IPS-15b (cell line): ENCODE measurements around the gene RASSF5.

Experiments used
- H3K27me3 ChIP-seq: one replicate; pipeline ENCODE4 v1.6.1; 2013; ENCODE audit warnings: low read length; ENCODE audit not compliant: control insufficient read depth, insufficient read depth
- H3K36me3 ChIP-seq: one replicate; pipeline ENCODE4 v1.6.1; 2013; ENCODE audit warnings: low read length; ENCODE audit not compliant: control insufficient read depth, insufficient read depth
- H3K4me1 ChIP-seq: one replicate; pipeline ENCODE4 v1.6.1; 2013; ENCODE audit warnings: mild to moderate bottlenecking, low read length; ENCODE audit not compliant: control insufficient read depth, insufficient read depth
- H3K4me3 ChIP-seq: one replicate; pipeline ENCODE4 v1.5.1; 2013; ENCODE audit warnings: low read depth, low read length
- H3K9ac ChIP-seq: one replicate; pipeline ENCODE4 v1.6.1; 2013; ENCODE audit warnings: low read depth, mild to moderate bottlenecking, low read length
- H3K9me3 ChIP-seq: one replicate; pipeline ENCODE4 v1.6.1; 2013; ENCODE audit warnings: mild to moderate bottlenecking, low read length; ENCODE audit not compliant: control insufficient read depth, insufficient read depth

Gene RASSF5

DNA sequence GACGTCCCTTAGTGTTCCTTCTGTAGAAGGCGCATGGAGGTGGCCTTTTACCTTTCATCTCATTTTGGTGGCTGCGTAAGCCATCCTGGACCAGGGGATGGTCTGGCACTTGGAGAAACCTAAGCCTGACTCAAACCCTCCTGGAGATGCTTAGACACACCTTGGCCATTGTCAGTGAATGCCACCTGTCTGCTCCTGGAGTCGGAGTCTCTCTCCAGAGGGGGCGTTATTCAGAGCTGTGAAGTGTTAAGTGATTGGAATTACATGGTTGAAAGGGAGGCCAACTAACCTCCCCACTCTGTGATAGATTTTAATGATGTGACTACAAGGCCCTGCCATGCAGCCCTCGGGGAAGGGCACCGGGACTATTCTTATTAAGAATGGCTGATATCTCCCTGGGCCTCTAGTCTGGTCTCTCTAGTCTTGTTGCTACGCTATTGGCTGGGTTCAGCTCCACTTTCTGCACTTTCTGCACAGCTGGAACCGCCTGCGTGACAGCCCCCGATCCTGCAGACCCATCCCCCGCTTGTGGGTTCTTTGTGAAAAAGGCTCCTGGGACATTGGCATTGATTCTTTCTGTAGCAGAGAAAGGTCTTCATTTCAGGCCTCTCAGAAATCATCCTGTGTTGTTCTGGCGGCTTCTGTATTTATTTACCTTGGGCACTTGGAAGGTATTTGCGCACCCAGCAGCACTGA lies 4.2 kb downstream of the RASSF5 start:
- H3K4me1 ChIP-seq = peaks cover 3% of the 10 kb centered on the region
- no peak overlapping the region for H3K9ac ChIP-seq
- no peak overlapping the region for H3K4me3 ChIP-seq
- peaks cover 39% of the 10 kb centered on the region for H3K27me3 ChIP-seq
- H3K36me3 ChIP-seq = no peaks in the 10 kb centered on the region
- H3K9me3 ChIP-seq = no peaks in the 10 kb centered on the region

DNA sequence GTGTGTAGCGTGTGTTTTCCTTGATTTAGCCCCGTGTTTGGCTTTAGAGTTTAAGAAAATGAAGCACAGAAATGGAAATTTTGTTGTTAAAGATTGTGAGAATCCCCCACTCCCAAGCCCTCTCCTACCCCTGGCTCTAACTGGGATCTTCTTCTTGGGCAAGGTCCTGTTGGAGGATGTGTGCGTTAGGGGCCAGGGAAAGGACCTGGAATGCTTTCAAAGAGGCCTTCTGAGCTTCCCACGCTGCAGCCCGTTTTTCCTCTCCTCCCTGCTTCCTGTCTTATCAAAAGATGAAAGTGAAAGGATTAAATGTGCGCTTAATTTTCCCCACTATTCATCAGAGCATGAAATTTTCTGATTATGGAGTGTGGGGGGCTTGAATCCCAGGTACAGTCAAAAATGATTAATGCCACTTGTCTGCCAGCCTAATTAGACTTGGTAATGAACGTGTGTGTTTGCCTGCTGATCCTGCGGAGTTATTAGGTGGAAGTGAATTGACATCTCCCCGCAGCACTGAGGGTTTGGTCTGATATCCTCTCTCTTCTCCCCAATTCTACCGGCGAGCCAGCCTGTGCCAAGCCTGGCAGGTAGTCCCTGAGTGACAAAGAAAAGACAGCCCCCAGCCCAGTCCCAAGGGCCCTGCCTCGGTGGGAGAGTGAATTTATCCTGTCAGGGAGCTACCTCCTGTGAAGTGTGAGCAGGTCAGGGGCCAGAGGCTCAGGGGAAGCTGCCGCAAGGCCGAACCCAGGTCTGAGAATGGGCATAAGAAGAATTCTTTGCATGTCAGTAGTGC lies 4.9 kb downstream of the RASSF5 start:
- Histone ChIP-seq H3K9ac (no peak overlapping the region), H3K9me3 (no peaks in the 10 kb centered on the region), H3K4me3 (no peak overlapping the region), H3K36me3 (no peaks in the 10 kb centered on the region), H3K4me1 (peaks cover 3% of the 10 kb centered on the region), H3K27me3 (peaks cover 32% of the 10 kb centered on the region)

DNA sequence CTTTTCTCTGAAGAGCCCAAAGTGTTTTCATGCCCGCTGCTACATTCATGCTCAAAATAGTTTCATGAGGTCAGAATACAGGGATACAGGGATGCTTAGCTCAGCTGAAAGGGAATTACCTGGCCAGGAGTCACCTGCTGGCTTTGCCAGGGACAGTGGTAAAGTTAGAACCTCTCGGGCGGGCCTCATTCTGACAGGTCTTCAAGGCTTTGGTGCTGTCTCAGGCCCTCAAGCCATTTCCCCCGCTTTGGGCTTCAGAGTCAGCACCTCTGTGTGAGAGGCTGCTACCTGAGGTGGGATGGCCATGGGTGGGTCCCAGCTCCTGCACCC lies 5.5 kb downstream of the RASSF5 start:
- Histone ChIP-seq H3K9ac (no peak overlapping the region), H3K36me3 (no peaks in the 10 kb centered on the region), H3K9me3 (no peaks in the 10 kb centered on the region), H3K4me3 (no peak overlapping the region), H3K4me1 (peaks cover 3% of the 10 kb centered on the region), H3K27me3 (peaks cover 29% of the 10 kb centered on the region)

DNA sequence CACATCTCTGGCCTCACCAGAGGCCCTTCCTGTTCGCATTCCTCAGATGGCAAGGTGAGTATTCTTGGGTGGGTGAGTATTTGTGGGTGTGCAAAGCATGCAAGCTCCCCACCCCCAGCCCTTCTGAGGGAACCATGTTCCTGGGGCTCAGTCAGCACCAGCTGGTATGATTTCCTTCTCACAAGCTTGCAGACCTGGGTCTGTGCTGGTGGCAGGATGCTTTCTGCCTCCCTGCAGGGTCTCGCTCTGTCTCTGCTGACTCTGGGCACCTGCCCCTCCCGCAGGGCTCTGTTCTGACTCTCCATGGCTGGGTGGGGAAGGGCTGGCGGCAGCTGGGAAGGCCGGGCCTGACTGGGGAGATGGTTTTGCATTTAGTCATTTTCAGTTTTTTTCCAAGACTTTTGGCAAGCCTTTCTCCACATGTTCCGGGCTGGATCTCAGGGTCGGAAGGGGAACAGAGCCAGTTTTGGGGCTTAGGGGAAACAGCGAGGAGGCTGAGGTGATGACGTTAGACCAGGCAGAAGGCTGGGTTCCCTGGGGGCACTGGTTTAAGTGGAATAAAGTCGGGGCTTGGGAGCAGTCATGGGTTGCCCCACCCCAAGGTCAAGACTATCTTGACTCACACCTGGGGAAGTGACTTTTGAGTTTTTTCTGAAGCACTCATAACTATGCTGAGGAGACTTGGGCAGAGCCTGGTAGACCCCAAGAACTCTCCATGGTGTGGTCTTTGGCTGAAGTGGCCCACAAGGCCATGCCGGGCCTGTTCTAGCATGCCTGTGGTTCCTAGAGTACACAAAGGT lies 6.2 kb downstream of the RASSF5 start:
- no peaks in the 10 kb centered on the region for H3K9me3 ChIP-seq
- no peak overlapping the region for H3K9ac ChIP-seq
- no peak overlapping the region for H3K4me3 ChIP-seq
- H3K27me3 ChIP-seq = peaks cover 23% of the 10 kb centered on the region
- H3K4me1 ChIP-seq = peaks cover 3% of the 10 kb centered on the region
- no peaks in the 10 kb centered on the region for H3K36me3 ChIP-seq

DNA sequence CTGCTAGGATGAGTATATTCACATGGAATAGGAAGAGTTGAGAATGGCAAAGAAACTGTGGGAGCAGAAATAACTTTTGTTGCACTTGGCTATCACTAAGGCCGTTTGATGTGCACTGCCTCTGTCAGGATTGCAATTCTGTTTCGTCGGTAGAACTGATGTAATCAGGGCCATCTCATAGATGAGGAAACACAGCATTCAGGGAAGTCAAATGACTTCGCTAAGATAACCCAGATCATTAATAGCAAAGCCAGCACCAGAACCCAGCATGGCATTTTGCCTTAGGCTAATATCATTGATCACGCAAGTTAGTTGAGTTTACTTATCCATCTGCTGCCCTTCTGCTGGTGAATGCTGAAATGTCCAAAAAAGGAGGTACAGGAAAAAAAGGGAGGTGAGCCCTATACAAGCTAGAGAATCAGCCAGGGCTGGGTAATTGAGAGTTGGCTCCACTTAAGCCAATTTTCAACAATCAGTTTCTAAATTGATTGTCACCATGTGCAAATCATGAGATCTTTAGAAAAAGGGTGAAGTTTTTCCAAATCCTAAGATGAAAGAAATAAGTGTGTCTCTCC lies 7.6 kb downstream of the RASSF5 start:
- Histone ChIP-seq H3K4me3 (no peak overlapping the region), H3K9ac (no peak overlapping the region), H3K9me3 (no peaks in the 10 kb centered on the region), H3K36me3 (no peaks in the 10 kb centered on the region), H3K4me1 (peaks cover 3% of the 10 kb centered on the region), H3K27me3 (peaks cover 9% of the 10 kb centered on the region)

DNA sequence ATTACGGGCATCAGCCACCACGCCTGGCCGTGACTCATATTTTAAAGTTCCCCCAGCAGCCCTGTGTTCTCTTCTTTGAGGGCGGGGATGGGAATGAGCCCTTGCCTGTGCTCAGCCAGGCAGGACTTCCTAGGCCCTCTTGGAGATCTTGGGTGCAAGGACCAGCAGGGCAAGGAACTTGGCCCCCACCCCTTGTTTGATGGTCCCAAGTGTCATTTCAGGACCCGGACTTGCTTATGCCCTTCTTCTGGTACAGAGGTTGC lies 9.3 kb downstream of the RASSF5 start:
- Histone ChIP-seq H3K9me3 (no peaks in the 10 kb centered on the region), H3K4me1 (peaks cover 3% of the 10 kb centered on the region), H3K36me3 (no peaks in the 10 kb centered on the region), H3K27me3 (no peaks in the 10 kb centered on the region), H3K4me3 (no peak overlapping the region), H3K9ac (no peak overlapping the region)

DNA sequence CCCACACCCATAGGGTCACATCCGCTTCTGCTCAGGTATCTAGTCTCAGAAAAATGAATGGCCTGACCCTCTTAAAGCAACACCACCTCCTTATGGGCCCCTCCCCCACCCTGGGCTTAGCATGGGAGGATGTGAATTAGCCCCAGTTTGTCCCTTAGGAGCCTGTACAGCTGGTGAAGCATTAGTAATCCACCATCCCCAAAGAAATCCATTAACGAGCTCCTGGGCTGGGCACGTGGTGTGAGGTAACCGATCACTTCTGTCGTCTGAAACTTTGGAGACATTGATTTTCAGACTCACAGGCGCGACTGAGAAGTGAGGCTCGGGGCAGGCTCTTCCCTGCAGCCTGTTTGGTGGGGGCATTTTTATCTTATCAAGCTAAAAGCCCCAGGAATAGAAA lies 10.5 kb downstream of the RASSF5 start:
- Histone ChIP-seq H3K9ac (no peak overlapping the region), H3K27me3 (no peaks in the 10 kb centered on the region), H3K4me3 (no peak overlapping the region), H3K36me3 (no peaks in the 10 kb centered on the region), H3K9me3 (no peaks in the 10 kb centered on the region), H3K4me1 (no peaks in the 10 kb centered on the region)

DNA sequence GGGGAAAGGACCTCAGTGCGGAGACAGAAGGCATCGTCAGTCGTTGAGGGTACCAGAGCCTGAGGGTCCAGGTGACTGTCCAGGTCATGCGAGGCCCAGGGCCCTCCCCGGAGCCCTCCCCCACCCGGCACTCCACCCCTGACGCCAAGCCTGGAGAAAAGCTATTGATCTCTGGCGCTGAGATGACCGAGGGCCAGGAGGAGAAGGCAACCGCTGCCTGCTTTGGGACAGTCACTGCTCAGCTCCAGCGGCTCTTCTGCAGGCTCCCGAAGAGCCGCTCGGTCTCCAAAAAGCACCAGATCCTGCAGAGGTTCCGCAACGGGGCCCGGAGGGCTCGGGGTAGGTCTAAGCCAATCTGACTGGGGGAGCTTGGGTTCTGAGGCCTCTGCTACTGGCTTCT lies 10.9 kb downstream of the RASSF5 start:
- no peaks in the 10 kb centered on the region for H3K27me3 ChIP-seq
- no peak overlapping the region for H3K9ac ChIP-seq
- no peaks in the 10 kb centered on the region for H3K9me3 ChIP-seq
- no peak overlapping the region for H3K4me3 ChIP-seq
- no peaks in the 10 kb centered on the region for H3K36me3 ChIP-seq
- no peaks in the 10 kb centered on the region for H3K4me1 ChIP-seq

DNA sequence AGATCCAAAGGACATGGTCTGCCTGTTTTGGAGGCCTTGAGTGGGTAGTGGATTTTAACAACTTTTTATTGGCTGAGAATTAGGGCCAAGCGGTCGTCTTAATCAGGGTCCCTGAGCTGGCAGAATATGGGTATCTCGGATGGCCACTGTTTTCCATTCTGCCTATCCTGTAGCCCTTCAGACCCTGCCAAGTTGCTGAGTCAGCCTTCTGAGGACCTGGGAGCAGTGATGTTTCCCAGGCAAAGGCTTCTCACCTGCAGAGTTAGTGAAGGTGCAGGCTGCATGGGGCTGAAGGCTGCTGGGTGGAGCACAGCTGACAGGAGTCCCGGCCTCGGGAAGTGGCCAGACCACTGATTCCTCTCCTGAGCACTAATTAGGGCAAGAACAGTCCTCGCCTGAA lies 11.4 kb downstream of the RASSF5 start:
- Histone ChIP-seq H3K36me3 (no peaks in the 10 kb centered on the region), H3K4me1 (no peaks in the 10 kb centered on the region), H3K9ac (no peak overlapping the region), H3K27me3 (no peaks in the 10 kb centered on the region), H3K4me3 (no peak overlapping the region), H3K9me3 (no peaks in the 10 kb centered on the region)

DNA sequence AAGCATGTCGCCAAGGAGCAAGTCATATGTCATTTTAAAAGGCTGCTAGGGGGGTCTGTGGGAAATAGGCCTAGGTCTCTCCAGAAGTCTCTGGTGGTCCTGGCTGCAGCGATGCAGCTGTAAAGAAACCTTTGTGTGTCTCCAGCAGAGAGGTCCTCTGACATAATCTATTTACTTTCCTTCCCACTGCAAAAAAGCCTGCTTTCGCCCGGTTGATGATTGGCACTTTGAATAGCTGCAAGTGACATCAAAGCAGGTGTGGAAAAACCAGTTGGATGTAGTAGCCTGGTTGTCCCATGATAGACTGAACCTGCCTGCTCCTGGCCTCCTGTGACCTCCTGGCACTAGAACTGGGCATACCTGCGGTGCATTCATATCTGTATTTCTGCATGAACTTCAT lies 13.8 kb downstream of the RASSF5 start:
- H3K27me3 ChIP-seq = no peaks in the 10 kb centered on the region
- no peaks in the 10 kb centered on the region for H3K4me1 ChIP-seq
- no peaks in the 10 kb centered on the region for H3K9me3 ChIP-seq
- H3K36me3 ChIP-seq = no peaks in the 10 kb centered on the region
- no peak overlapping the region for H3K4me3 ChIP-seq
- no peak overlapping the region for H3K9ac ChIP-seq

DNA sequence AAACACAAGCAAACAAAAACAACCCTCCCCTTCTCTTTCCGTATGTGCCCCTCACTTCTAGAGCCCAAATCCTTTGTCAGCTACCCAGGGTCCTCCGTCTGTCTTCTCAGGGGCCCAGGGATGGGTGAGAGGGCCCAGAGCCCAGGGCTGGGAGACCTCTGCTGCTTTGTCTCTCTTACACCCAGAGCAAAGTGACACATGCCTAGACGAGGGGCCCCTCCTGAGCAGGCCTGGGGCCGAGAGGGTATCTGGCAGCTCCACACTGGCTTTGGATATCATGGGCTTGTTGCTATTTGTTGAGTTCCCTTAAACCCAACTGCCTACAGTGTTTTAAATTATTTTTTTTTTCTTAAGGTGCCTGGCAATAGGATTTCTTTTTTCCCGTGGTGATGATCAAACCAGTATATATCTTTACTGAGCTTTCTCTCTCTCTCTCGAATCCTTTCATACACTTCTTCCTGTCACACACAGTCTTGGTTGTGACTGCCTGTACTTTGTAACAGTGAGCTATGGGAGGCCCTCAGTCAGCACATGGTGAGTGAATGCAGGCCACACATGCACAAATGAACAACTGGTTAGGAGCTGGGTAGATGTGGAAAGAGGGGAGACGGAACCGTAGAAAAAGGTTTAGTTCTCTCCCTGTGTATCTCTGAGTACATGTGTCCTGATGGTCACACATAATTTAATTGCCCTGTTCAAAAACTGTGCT lies 14.5 kb downstream of the RASSF5 start:
- H3K9me3 ChIP-seq = no peaks in the 10 kb centered on the region
- no peak overlapping the region for H3K4me3 ChIP-seq
- H3K9ac ChIP-seq = no peak overlapping the region
- H3K36me3 ChIP-seq = no peaks in the 10 kb centered on the region
- no peaks in the 10 kb centered on the region for H3K4me1 ChIP-seq
- no peaks in the 10 kb centered on the region for H3K27me3 ChIP-seq
